Ovary (tissue), 9 donors: ENCODE results near the gene PADI2. TPM values are rescaled to one million over a fixed set of nuclear protein-coding genes. Genes with fewer than 3 reads are reported as not detected.

Source experiments
- DNase-seq, 5 donors: peaks; one replicate each; pipeline ENCODE4 v3.0.0-alpha.2; 2019 to 2020
- H3K27ac ChIP-seq, 2 donors: fragments of 200-600 bp; one replicate each; pipeline versions ENCODE4 v1.5.1 to v1.8.0; 2019 to 2022
- H3K27me3 ChIP-seq: fragments of 200-600 bp; one replicate; pipeline ENCODE4 v1.8.0; 2022
- H3K36me3 ChIP-seq: fragments of 200-600 bp; sonication (generic); one replicate; pipeline ENCODE4 v1.5.1; 2019
- H3K4me1 ChIP-seq: one replicate; pipeline ENCODE4 v1.8.1; 2013; ENCODE audit warnings: mild to moderate bottlenecking, moderate library complexity; ENCODE audit not compliant: insufficient read depth
- H3K4me3 ChIP-seq: fragments of 200-600 bp; sonication (generic); one replicate; pipeline ENCODE4 v1.5.1; 2017
- H3K9me3 ChIP-seq, 2 donors: fragments of 200-600 bp in 1 of 2; sonication (generic) in 1 of 2; one replicate each; pipeline versions ENCODE4 v1.5.1 to v1.8.1; 2013 to 2019; ENCODE audit warnings: mild to moderate bottlenecking in 1 of 2, moderate library complexity in 1 of 2
- EP300 ChIP-seq: sonication (generic); formaldehyde crosslinking; IDR thresholded peaks from one replicate; pipeline ENCODE4 v1.6.1; 2017; ENCODE audit warnings: antibody characterized with exemption
- POLR2A ChIP-seq: fragments of 450-650 bp; IDR thresholded peaks from one replicate; pipeline ENCODE4 v1.6.1; 2017; ENCODE audit warnings: antibody characterized with exemption, mild to moderate bottlenecking, moderate library complexity
- WGBS, 3 donors: extraction: QIAGEN DNeasy Blood & Tissue Kit in 1 of 3; methylation state at CpG; one replicate each; pipeline versions ENCODE4 v1.1.5 to v1.1.7; 2013 to 2017; 5-methylcytosine and 5-hydroxymethylcytosine counted together
- intact Hi-C, 4 donors: fragments of 100-400 bp; cut with DNase I; formaldehyde crosslinking; loops; one replicate each; pipeline versions ENCODE4 v1.11.0 to v1.15.1; 2022 to 2023
- polyA plus RNA-seq, 2 donors: library from polyadenylated mRNA; stranded (reverse); fragments of 200-250 nt in 1 of 2; fragments of 350-450 nt in 1 of 2; fragmentation: Illumina TruSeq in 1 of 2; extraction: RNeasy Lipid Tissue Mini Kit (QIAGEN cat#74804) in 1 of 2; gene quantifications; one replicate each; pipeline ENCODE4 v1.2.3, GENCODE V29; 2013 to 2014
- total RNA-seq, 7 donors: library from RNA; depleted of rRNA in 2 of 7; stranded (reverse); fragments of >200 nt in 2 of 7; fragmentation: NEBNext Ultra II Directional in 3 of 7; extraction: Animal tissue kit (Norgen Biotek cat#: 25700) in 3 of 7; gene quantifications; one replicate each; pipeline versions ENCODE4 v1.1.0 to v1.2.4, GENCODE V29; 2016 to 2023
- TF ChIP-seq, protein P1 (sequence below), 3 donors: fragments of 450-650 bp in 2 of 3; fragments of 200-600 bp in 1 of 3; IDR thresholded peaks; one replicate each; pipeline versions ENCODE4 v1.5.1 to v1.8.0; 2016 to 2022; ENCODE audit warnings: antibody characterized with exemption in 3 of 3, mild to moderate bottlenecking in 1 of 3
- donor health status: DM: no; HTN: no; CAD: no; lungs with moderate emphysema.
- donor health status: DM: no; HTN: no; CAD: no.
- donor health status: Bipolar disorder and iron deficiency.
- donor health status: DM: yes; HTN: yes; CAD: no.
- donor health status: DM: no; HTN: no; CAD: no.
- donor health status: DM: yes; HTN: yes; CAD: no.

Gene PADI2
- total and polyA plus RNA-seq, 9 donors: 0.07 to 5.2 (median 0.55) TPM

DNA sequence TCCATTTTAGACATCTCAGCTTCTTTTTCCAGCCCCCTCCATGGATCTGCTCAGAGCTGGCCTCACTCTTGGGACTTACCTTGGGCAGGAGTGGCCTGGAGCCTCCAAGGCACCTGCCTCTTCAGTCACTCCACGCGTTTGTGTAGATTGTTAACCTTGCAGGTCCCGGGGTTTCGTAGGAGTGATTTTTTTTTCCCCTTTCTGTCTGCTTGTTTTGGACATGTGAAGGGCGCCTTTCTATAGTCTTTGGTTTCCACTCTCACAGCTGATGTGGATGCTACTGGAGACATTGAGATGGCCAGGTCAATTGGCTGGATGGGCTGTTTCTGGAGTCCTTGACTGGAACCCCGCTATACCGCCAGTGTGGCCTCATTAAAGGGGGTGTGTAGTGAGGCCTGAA lies 63.5 kb downstream of the PADI2 start:
- TF ChIP-seq, protein P1, sequence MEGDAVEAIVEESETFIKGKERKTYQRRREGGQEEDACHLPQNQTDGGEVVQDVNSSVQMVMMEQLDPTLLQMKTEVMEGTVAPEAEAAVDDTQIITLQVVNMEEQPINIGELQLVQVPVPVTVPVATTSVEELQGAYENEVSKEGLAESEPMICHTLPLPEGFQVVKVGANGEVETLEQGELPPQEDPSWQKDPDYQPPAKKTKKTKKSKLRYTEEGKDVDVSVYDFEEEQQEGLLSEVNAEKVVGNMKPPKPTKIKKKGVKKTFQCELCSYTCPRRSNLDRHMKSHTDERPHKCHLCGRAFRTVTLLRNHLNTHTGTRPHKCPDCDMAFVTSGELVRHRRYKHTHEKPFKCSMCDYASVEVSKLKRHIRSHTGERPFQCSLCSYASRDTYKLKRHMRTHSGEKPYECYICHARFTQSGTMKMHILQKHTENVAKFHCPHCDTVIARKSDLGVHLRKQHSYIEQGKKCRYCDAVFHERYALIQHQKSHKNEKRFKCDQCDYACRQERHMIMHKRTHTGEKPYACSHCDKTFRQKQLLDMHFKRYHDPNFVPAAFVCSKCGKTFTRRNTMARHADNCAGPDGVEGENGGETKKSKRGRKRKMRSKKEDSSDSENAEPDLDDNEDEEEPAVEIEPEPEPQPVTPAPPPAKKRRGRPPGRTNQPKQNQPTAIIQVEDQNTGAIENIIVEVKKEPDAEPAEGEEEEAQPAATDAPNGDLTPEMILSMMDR (IDR thresholded peaks at IDR 0.05): no peak
- no peaks in the 10 kb centered on the region for H3K36me3 ChIP-seq
- peaks cover 1% of the 10 kb centered on the region for H3K4me1 ChIP-seq
- no peaks in the 10 kb centered on the region for H3K27me3 ChIP-seq
- H3K4me3 ChIP-seq: no peak overlapping the region
- no peak for DNase-seq
- no peaks in the 10 kb centered on the region for H3K9me3 ChIP-seq
- 91 to 94% (median 94%) methylated on average over 7 of the region's 7 CpGs for WGBS, 3 donors
- no peak overlapping the region for H3K27ac ChIP-seq
- intact Hi-C loops: loop anchor here in 1 of 4 donors (5.0 kb wide), 1 partner anchor 182 kb away; no protein-coding TSS in a partner anchor

DNA sequence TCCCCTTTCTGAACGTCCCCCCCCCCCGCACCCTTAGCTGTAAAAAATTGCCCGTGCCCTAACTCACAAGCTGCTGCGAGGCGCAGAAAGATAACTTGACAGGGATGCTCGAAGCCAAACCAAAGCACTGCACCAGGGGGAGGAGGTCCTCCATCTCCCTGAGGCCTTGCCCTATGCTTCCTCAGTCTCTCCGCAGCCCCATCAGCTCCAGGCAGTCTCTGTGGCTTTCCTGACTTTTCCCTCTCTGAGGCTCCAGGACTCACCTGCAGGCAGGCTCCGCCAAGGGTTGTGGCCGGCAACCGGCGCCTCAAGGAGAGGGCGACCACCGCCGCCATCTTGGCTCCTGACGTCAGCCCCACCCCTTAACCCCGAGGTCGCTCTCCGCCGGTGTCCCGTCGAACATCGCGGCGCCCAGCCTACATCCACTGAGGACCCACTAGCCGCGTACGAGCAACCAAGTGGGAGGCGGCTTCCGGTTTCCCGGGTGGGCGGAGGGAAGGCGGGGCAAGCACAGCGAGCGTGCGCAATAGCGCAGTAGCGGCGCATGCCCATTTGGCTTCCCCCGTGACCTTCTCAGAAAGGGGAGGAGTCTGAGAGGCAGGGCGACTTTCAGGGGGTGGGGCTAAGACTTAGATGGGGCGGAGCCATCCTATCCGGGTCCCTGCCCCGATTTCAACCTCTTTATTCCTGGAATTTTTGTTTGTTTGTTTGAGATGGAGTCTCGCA lies 65.4 kb downstream of the PADI2 start, which contains the start of gene SDHB:
SDHB (minus strand) TSS at position 348 of the 726 bp plus-strand sequence; CDS start at position 335, 13 bp downstream.
- H3K4me3 ChIP-seq: peak within 1 kb of the TSS; percentile 68
- TF ChIP-seq, protein P1 (IDR thresholded peaks at IDR 0.05): no peak
- TF ChIP-seq POLR2A (peak; percentile 95), EP300 (no peak)
- H3K27ac ChIP-seq: peak within 1 kb of the TSS; percentile 66 to 75
- H3K27me3 ChIP-seq: no peaks in the 10 kb centered on the region
- intact Hi-C loops: no loop called here
- H3K4me1 ChIP-seq: peaks cover 1% of the 10 kb centered on the region
- H3K36me3 ChIP-seq: no peaks in the 10 kb centered on the region
- 0 to 1% (median 0%) methylated on average over 42 to 44 of the region's 44 CpGs for WGBS, 3 donors
- H3K9me3 ChIP-seq: no peaks in the 10 kb centered on the region
- peak; percentile 99 to 100 (median 99) for DNase-seq

DNA sequence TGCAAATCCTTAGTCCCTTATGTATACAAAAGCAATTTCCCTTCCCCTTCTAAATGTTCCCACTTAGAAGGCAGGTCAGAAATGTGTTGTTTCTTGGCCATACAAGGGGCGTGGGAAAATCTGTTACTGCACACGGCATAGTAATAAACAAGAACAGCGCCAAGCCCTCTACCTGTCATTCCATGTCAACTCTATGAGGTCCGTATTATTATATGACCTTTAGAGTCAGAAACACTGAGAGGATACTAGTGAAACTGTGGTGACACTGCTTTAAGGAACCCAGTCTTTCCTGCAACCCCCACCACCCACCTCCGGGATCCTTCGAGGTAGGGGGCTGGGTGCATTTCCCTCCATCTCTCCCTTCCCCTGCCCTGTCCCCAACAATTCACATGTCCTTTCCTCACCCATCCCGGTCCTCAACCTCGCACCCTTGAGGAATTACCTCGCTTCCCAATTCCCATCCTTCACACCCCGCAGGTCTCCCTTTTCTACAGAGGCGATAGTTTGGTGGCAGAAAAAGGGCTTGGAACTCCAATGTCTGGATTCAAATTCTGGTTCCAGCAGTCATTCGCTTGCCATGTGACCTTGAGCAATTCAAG lies 66.1 kb downstream of the PADI2 start:
- H3K9me3 ChIP-seq: no peaks in the 10 kb centered on the region
- no peaks in the 10 kb centered on the region for H3K36me3 ChIP-seq
- TF ChIP-seq, protein P1 (IDR thresholded peaks at IDR 0.05): no peak
- TF ChIP-seq EP300 (no peak), POLR2A (no peak)
- no peak for DNase-seq
- WGBS, 3 donors: 5 to 8% (median 7%) methylated on average over 12 of the region's 12 CpGs
- intact Hi-C loops: no loop called here
- H3K27me3 ChIP-seq: no peaks in the 10 kb centered on the region
- H3K4me3 ChIP-seq: peak overlapping the region; percentile 68
- H3K4me1 ChIP-seq: peaks cover 1% of the 10 kb centered on the region
- H3K27ac ChIP-seq: peak overlapping the region; percentile 66 to 75

DNA sequence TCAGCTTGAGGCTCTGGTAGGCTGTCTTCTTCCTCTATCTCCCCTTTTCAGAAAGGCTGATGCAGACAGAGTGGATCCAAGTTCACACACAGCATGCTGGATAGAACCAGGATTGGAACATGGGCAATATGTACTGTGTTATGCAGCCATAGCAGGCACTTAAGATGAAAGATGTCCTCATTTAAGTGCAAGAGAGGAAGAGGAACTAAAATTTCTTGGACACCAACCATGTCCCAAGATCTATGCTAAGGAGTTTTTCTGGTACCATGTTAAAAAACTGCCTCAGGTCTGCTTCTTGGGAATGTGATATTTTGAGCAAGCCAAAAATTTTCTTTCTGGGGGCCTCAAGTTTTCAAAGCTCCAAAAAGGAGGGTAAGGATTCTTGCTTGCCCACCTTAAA lies 66.6 kb downstream of the PADI2 start:
- Histone ChIP-seq H3K27me3 (no peaks in the 10 kb centered on the region), H3K9me3 (no peaks in the 10 kb centered on the region), H3K4me1 (peaks cover 1% of the 10 kb centered on the region), H3K36me3 (no peaks in the 10 kb centered on the region), H3K4me3 (no peak overlapping the region), H3K27ac (no peak overlapping the region)
- intact Hi-C loops: no loop called here
- no peak for DNase-seq
- TF ChIP-seq, protein P1 (IDR thresholded peaks at IDR 0.05): no peak
- no peak for TF ChIP-seq POLR2A
- no peak for TF ChIP-seq EP300
